GM18861 (cell line): ENCODE results near the gene LCA5L.
"Not testable (repeated sequence)": the region's sequence is repeated elsewhere in the genome, so short reads cannot be mapped to it uniquely, and the experiment has no call there.

Source experiments
- ATAC-seq: cut with Tn5 transposase; IDR thresholded peaks from one replicate; pipeline ENCODE4 v1.9.1; 2021; ENCODE audit not compliant: unreplicated experiment

LCA5L gene

GRCh38 chr21:39452207-39452969 lies 6.8 kb upstream of the LCA5L start:
- ATAC-seq, result no peak

- ATAC-seq, result no peak
These were observed 6.0 kb upstream of the LCA5L start, which contains the start of gene SH3BGR for GRCh38 chr21:39451332-39452206. Gene SH3BGR (plus strand): TSS chr21:39451970. CDS start chr21:39452097, 127 bp downstream.

- ATAC-seq, result no peak
These were observed 1.7 kb upstream of the LCA5L start for GRCh38 chr21:39447264-39447663.

- no peak for ATAC-seq
These were observed 977 bp downstream of the LCA5L start for GRCh38 chr21:39444421-39445180.

GRCh38 chr21:39441502-39442475 lies 3.8 kb downstream of the LCA5L start:
- peak; percentile 40 for ATAC-seq

GRCh38 chr21:39439232-39439631 lies 6.3 kb downstream of the LCA5L start:
- ATAC-seq, result no peak

GRCh38 chr21:39434950-39435349 lies 10.6 kb downstream of the LCA5L start:
- no peak for ATAC-seq

- ATAC-seq, result no peak
These were observed 14.6 kb downstream of the LCA5L start for GRCh38 chr21:39430954-39431353.

- no peak for ATAC-seq
These were observed 15.1 kb downstream of the LCA5L start for GRCh38 chr21:39430457-39430856.

- no peak for ATAC-seq
These were observed 15.6 kb downstream of the LCA5L start for GRCh38 chr21:39430016-39430415.

GRCh38 chr21:39429445-39429844 lies 16.1 kb downstream of the LCA5L start:
- no peak for ATAC-seq

GRCh38 chr21:39422527-39423241 lies 22.9 kb downstream of the LCA5L start:
- no peak for ATAC-seq

GRCh38 chr21:39419204-39419603 lies 26.4 kb downstream of the LCA5L start:
- ATAC-seq, result not testable (repeated sequence)

- no peak for ATAC-seq
These were observed 39.5 kb downstream of the LCA5L start for GRCh38 chr21:39406065-39406464.

- no peak for ATAC-seq
These were observed 45.4 kb downstream of the LCA5L start for GRCh38 chr21:39400173-39400572.

- ATAC-seq, result no peak
These were observed 47.8 kb downstream of the LCA5L start for GRCh38 chr21:39397646-39398385.

- ATAC-seq, result no peak
These were observed 52.6 kb downstream of the LCA5L start for GRCh38 chr21:39392981-39393380.

- no peak for ATAC-seq
These were observed 55.3 kb downstream of the LCA5L start for GRCh38 chr21:39390212-39390765.

GRCh38 chr21:39388811-39389155 lies 56.8 kb downstream of the LCA5L start:
- no peak for ATAC-seq
